Subcutaneous preadipocyte (primary cell): ENCODE data around the gene NACA2. TPM values are rescaled to one million over a fixed set of nuclear protein-coding genes. Genes with fewer than 3 reads are reported as not detected.

Experiments
- total RNA-seq: library from RNA; depleted of rRNA; stranded (reverse); fragments of >200 nt; gene quantifications from 2 replicates; pipeline ENCODE4 v1.2.3, GENCODE V29; 2012

Gene NACA2
- not detected in 2 replicates for total RNA-seq

GRCh38 chr17:61591018-61591417 is at the start of gene NACA2:
TSS of gene NACA2 (minus strand) at chr17:61591219. CDS start at chr17:61591180, 39 bp downstream.

Other genes starting within 250 kb of the NACA2 start
- 22.0 and 41.6 TPM in 2 replicates for gene TBX2, start 191.4 kb downstream of the NACA2 start, total RNA-seq
- under 0.01 TPM in 2 replicates for gene TBX4, start 138.8 kb downstream of the NACA2 start, total RNA-seq